ENCODE data around the gene FAM131A. TPM values are rescaled to one million over a fixed set of nuclear protein-coding genes. Genes with fewer than 3 reads are reported as not detected.

The FAM131A gene
- total and polyA plus RNA-seq, 7 donors, result 12.6 to 36.7 (median 28.0) TPM

- Histone ChIP-seq H3K27me3 (peaks cover 0 to 6% (median 4%) of the 10 kb centered on the region in 3 donors), H3K36me3 (no peaks in the 10 kb centered on the region), H3K9me3 (no peaks in the 10 kb centered on the region), H3K27ac (no peak overlapping the region), H3K4me3 (no peak overlapping the region), H3K4me1 (no peaks in the 10 kb centered on the region)
- intact Hi-C loops (cut with DNase I), result no loop called here
- DNase-seq, result no peak
- TF ChIP-seq POLR2A (IDR thresholded peaks at IDR 0.05), result no peak
- TF ChIP-seq POLR2AphosphoS5 (IDR thresholded peaks at IDR 0.05), result no peak
- no peak for TF ChIP-seq CTCF (IDR thresholded peaks at IDR 0.05)
- TF ChIP-seq EP300 (IDR thresholded peaks at IDR 0.05), result no peak
- 91 to 94% methylated on average over 12 of the region's 12 CpGs for WGBS, 2 donors
Observed at GRCh38 chr3:184387174-184387714, 49.8 kb downstream of the FAM131A start.

- DNase-seq, result no peak
- no peaks in the 10 kb centered on the region for H3K36me3 ChIP-seq
- peaks cover 0 to 6% (median 4%) of the 10 kb centered on the region in 3 donors for H3K27me3 ChIP-seq
- TF ChIP-seq CTCF (IDR thresholded peaks at IDR 0.05) (no peak), POLR2AphosphoS5 (IDR thresholded peaks at IDR 0.05) (no peak), POLR2A (IDR thresholded peaks at IDR 0.05) (no peak), EP300 (IDR thresholded peaks at IDR 0.05) (no peak)
- intact Hi-C loops (cut with DNase I), result no loop called here
- no peak overlapping the region for H3K4me3 ChIP-seq
- no peaks in the 10 kb centered on the region for H3K4me1 ChIP-seq
- H3K9me3 ChIP-seq, result no peaks in the 10 kb centered on the region
- 73 to 81% methylated on average over 8 of the region's 8 CpGs for WGBS, 2 donors
- H3K27ac ChIP-seq, result no peak overlapping the region
Observed at GRCh38 chr3:184388164-184388935, 51.0 kb downstream of the FAM131A start.

- no peak for DNase-seq
- H3K27ac ChIP-seq, result no peak overlapping the region
- no peaks in the 10 kb centered on the region for H3K4me1 ChIP-seq
- H3K27me3 ChIP-seq, result peaks cover 0 to 6% (median 4%) of the 10 kb centered on the region in 3 donors
- 82 to 86% methylated on average over 8 of the region's 8 CpGs for WGBS, 2 donors
- intact Hi-C loops (cut with DNase I), result no loop called here
- no peak overlapping the region for H3K4me3 ChIP-seq
- no peaks in the 10 kb centered on the region for H3K36me3 ChIP-seq
- TF ChIP-seq POLR2A (IDR thresholded peaks at IDR 0.05), result no peak
- no peak for TF ChIP-seq CTCF (IDR thresholded peaks at IDR 0.05)
- no peak for TF ChIP-seq EP300 (IDR thresholded peaks at IDR 0.05)
- no peak for TF ChIP-seq POLR2AphosphoS5 (IDR thresholded peaks at IDR 0.05)
- H3K9me3 ChIP-seq, result no peaks in the 10 kb centered on the region
Observed at GRCh38 chr3:184388936-184389230, 51.5 kb downstream of the FAM131A start.

GRCh38 chr3:184389384-184389783 is 52.0 kb downstream of the FAM131A start:
- Histone ChIP-seq H3K4me1 (no peaks in the 10 kb centered on the region), H3K9me3 (no peaks in the 10 kb centered on the region), H3K27ac (no peak overlapping the region), H3K4me3 (no peak overlapping the region), H3K36me3 (no peaks in the 10 kb centered on the region), H3K27me3 (peaks cover 0 to 6% (median 4%) of the 10 kb centered on the region in 3 donors)
- DNase-seq, result no peak
- TF ChIP-seq CTCF (IDR thresholded peaks at IDR 0.05) (no peak), POLR2A (IDR thresholded peaks at IDR 0.05) (no peak), EP300 (IDR thresholded peaks at IDR 0.05) (no peak), POLR2AphosphoS5 (IDR thresholded peaks at IDR 0.05) (no peak)
- 47 to 70% methylated on average over 5 of the region's 5 CpGs for WGBS, 2 donors
- intact Hi-C loops (cut with DNase I), result no loop called here
